ENCODE results near the gene NCK1.

Gene NCK1

GRCh38 chr3:136937175-136937574 lies 75.2 kb downstream of the NCK1 start:
- Histone ChIP-seq H3K27me3 (replicated peaks in 2 of 5; ENCODE audit: control insufficient read depth in 4 of 5, insufficient read depth in 5 of 5, low read length in 4 of 5) (no peaks in the 10 kb centered on the region), H3K4me3 (ENCODE audit: control insufficient read depth in 1 of 7, extremely low read depth in 1 of 7, insufficient read depth in 4 of 7, low read depth in 2 of 7, low read length in 6 of 7) (no peak overlapping the region), H3K27ac (ENCODE audit: insufficient read depth in 1 of 2, low read depth in 1 of 2, low read length in 2 of 2, poor library complexity in 1 of 2, severe bottlenecking in 2 of 2) (no peak overlapping the region), H3K36me3 (ENCODE audit: control insufficient read depth in 4 of 4, insufficient read depth in 4 of 4, low read length in 3 of 4) (peaks cover 2 to 20% (median 6%) of the 10 kb centered on the region in 4 experiments), H3K9me3 (ENCODE audit: control extremely low read depth in 1 of 5, control insufficient read depth in 4 of 5, insufficient read depth in 2 of 5, low read depth in 1 of 5, low read length in 4 of 5) (peaks cover 0 to 13% (median 0%) of the 10 kb centered on the region in 5 experiments), H3K4me1 (ENCODE audit: control extremely low read depth in 1 of 4, control insufficient read depth in 4 of 4, insufficient read depth in 4 of 4, low read length in 3 of 4) (peaks cover 0 to 6% (median 1%) of the 10 kb centered on the region in 4 experiments)
- CTCF ChIA-PET: interaction anchor here (0.8 kb wide), 1 partner anchor 14 kb away, joined by 3 read pairs; no protein-coding TSS in a partner anchor
- no peak for DNase-seq
- POLR2A ChIA-PET: no interaction called here
- WGBS (ENCODE audit: insufficient coverage): no CpG with 5 or more reads among the region's 1 CpG

- DNase-seq: no peak
- peaks cover 2 to 20% (median 6%) of the 10 kb centered on the region in 4 experiments for H3K36me3 ChIP-seq (ENCODE audit: control insufficient read depth in 4 of 4, insufficient read depth in 4 of 4, low read length in 3 of 4)
- peaks cover 0 to 13% (median 0%) of the 10 kb centered on the region in 5 experiments for H3K9me3 ChIP-seq (ENCODE audit: control extremely low read depth in 1 of 5, control insufficient read depth in 4 of 5, insufficient read depth in 2 of 5, low read depth in 1 of 5, low read length in 4 of 5)
- WGBS (ENCODE audit: insufficient coverage): 100% methylated on average over 1 of the region's 2 CpGs
- no peaks in the 10 kb centered on the region for H3K27me3 ChIP-seq (replicated peaks in 2 of 5; ENCODE audit: control insufficient read depth in 4 of 5, insufficient read depth in 5 of 5, low read length in 4 of 5)
- POLR2A ChIA-PET: no interaction called here
- no peak overlapping the region for H3K27ac ChIP-seq (ENCODE audit: insufficient read depth in 1 of 2, low read depth in 1 of 2, low read length in 2 of 2, poor library complexity in 1 of 2, severe bottlenecking in 2 of 2)
- peaks cover 0 to 9% (median 5%) of the 10 kb centered on the region in 4 experiments for H3K4me1 ChIP-seq (ENCODE audit: control extremely low read depth in 1 of 4, control insufficient read depth in 4 of 4, insufficient read depth in 4 of 4, low read length in 3 of 4)
- no peak overlapping the region for H3K4me3 ChIP-seq (ENCODE audit: control insufficient read depth in 1 of 7, extremely low read depth in 1 of 7, insufficient read depth in 4 of 7, low read depth in 2 of 7, low read length in 6 of 7)
- CTCF ChIA-PET: interaction anchor here (0.6 to 0.9 kb wide), 3 partner anchors 14 to 122 kb away, joined by 3 read pairs; no protein-coding TSS in a partner anchor
Measured at GRCh38 chr3:136937851-136938250, 75.8 kb downstream of the NCK1 start.

GRCh38 chr3:136938334-136938733 lies 76.3 kb downstream of the NCK1 start:
- no peak for DNase-seq
- Histone ChIP-seq H3K36me3 (ENCODE audit: control insufficient read depth in 4 of 4, insufficient read depth in 4 of 4, low read length in 3 of 4) (peaks cover 2 to 20% (median 6%) of the 10 kb centered on the region in 4 experiments), H3K9me3 (ENCODE audit: control extremely low read depth in 1 of 5, control insufficient read depth in 4 of 5, insufficient read depth in 2 of 5, low read depth in 1 of 5, low read length in 4 of 5) (peaks cover 0 to 13% (median 0%) of the 10 kb centered on the region in 5 experiments), H3K27ac (ENCODE audit: insufficient read depth in 1 of 2, low read depth in 1 of 2, low read length in 2 of 2, poor library complexity in 1 of 2, severe bottlenecking in 2 of 2) (no peak overlapping the region), H3K27me3 (replicated peaks in 2 of 5; ENCODE audit: control insufficient read depth in 4 of 5, insufficient read depth in 5 of 5, low read length in 4 of 5) (no peaks in the 10 kb centered on the region), H3K4me3 (ENCODE audit: control insufficient read depth in 1 of 7, extremely low read depth in 1 of 7, insufficient read depth in 4 of 7, low read depth in 2 of 7, low read length in 6 of 7) (no peak overlapping the region), H3K4me1 (ENCODE audit: control extremely low read depth in 1 of 4, control insufficient read depth in 4 of 4, insufficient read depth in 4 of 4, low read length in 3 of 4) (peaks cover 0 to 10% (median 5%) of the 10 kb centered on the region in 4 experiments)
- ChIA-PET CTCF (interaction anchor here (0.6 to 1.3 kb wide), 4 partner anchors 17 to 123 kb away, joined by 3 to 5 read pairs (median 3); partner anchors contain the start of gene IL20RB), POLR2A (no interaction called here)

GRCh38 chr3:136939489-136939888 lies 77.5 kb downstream of the NCK1 start:
- ChIA-PET POLR2A (no interaction called here), CTCF (interaction anchor here (1.1 to 1.3 kb wide), 2 partner anchors 16 to 18 kb away, joined by 3 to 5 read pairs; partner anchors contain the start of gene IL20RB)
- peaks cover 0 to 12% (median 5%) of the 10 kb centered on the region in 4 experiments for H3K4me1 ChIP-seq (ENCODE audit: control extremely low read depth in 1 of 4, control insufficient read depth in 4 of 4, insufficient read depth in 4 of 4, low read length in 3 of 4)
- H3K4me3 ChIP-seq (ENCODE audit: control insufficient read depth in 1 of 7, extremely low read depth in 1 of 7, insufficient read depth in 4 of 7, low read depth in 2 of 7, low read length in 6 of 7): no peak overlapping the region
- H3K27me3 ChIP-seq (replicated peaks in 2 of 5; ENCODE audit: control insufficient read depth in 4 of 5, insufficient read depth in 5 of 5, low read length in 4 of 5): no peaks in the 10 kb centered on the region
- no peak for DNase-seq
- H3K27ac ChIP-seq (ENCODE audit: insufficient read depth in 1 of 2, low read depth in 1 of 2, low read length in 2 of 2, poor library complexity in 1 of 2, severe bottlenecking in 2 of 2): no peak overlapping the region
- peaks cover 0 to 13% (median 0%) of the 10 kb centered on the region in 5 experiments for H3K9me3 ChIP-seq (ENCODE audit: control extremely low read depth in 1 of 5, control insufficient read depth in 4 of 5, insufficient read depth in 2 of 5, low read depth in 1 of 5, low read length in 4 of 5)
- H3K36me3 ChIP-seq (ENCODE audit: control insufficient read depth in 4 of 4, insufficient read depth in 4 of 4, low read length in 3 of 4): peaks cover 2 to 18% (median 5%) of the 10 kb centered on the region in 4 experiments
- no CpG with 5 or more reads among the region's 1 CpG for WGBS (ENCODE audit: insufficient coverage)

- no CpG with 5 or more reads among the region's 1 CpG for WGBS (ENCODE audit: insufficient coverage)
- ChIA-PET POLR2A (no interaction called here), CTCF (interaction anchor here (0.6 kb wide), 1 partner anchor 657 kb away, joined by 3 read pairs; no protein-coding TSS in a partner anchor)
- Histone ChIP-seq H3K27me3 (replicated peaks in 2 of 5; ENCODE audit: control insufficient read depth in 4 of 5, insufficient read depth in 5 of 5, low read length in 4 of 5) (no peaks in the 10 kb centered on the region), H3K36me3 (ENCODE audit: control insufficient read depth in 4 of 4, insufficient read depth in 4 of 4, low read length in 3 of 4) (peaks cover 6 to 13% (median 10%) of the 10 kb centered on the region in 4 experiments), H3K9me3 (ENCODE audit: control extremely low read depth in 1 of 5, control insufficient read depth in 4 of 5, insufficient read depth in 2 of 5, low read depth in 1 of 5, low read length in 4 of 5) (peaks cover 0 to 5% (median 0%) of the 10 kb centered on the region in 5 experiments), H3K4me3 (ENCODE audit: control insufficient read depth in 1 of 7, extremely low read depth in 1 of 7, insufficient read depth in 4 of 7, low read depth in 2 of 7, low read length in 6 of 7) (no peak overlapping the region), H3K27ac (ENCODE audit: insufficient read depth in 1 of 2, low read depth in 1 of 2, low read length in 2 of 2, poor library complexity in 1 of 2, severe bottlenecking in 2 of 2) (no peak overlapping the region), H3K4me1 (ENCODE audit: control extremely low read depth in 1 of 4, control insufficient read depth in 4 of 4, insufficient read depth in 4 of 4, low read length in 3 of 4) (peaks cover 0 to 12% (median 5%) of the 10 kb centered on the region in 4 experiments)
- DNase-seq: peak in 2 of 3 donors; percentile 64 to 77
Measured at GRCh38 chr3:136942803-136943202, 80.8 kb downstream of the NCK1 start.

GRCh38 chr3:136943436-136943835 lies 81.4 kb downstream of the NCK1 start:
- ChIA-PET POLR2A (no interaction called here), CTCF (no interaction called here)
- no peak overlapping the region for H3K4me3 ChIP-seq (ENCODE audit: control insufficient read depth in 1 of 7, extremely low read depth in 1 of 7, insufficient read depth in 4 of 7, low read depth in 2 of 7, low read length in 6 of 7)
- H3K4me1 ChIP-seq (ENCODE audit: control extremely low read depth in 1 of 4, control insufficient read depth in 4 of 4, insufficient read depth in 4 of 4, low read length in 3 of 4): peaks cover 0 to 12% (median 5%) of the 10 kb centered on the region in 4 experiments
- DNase-seq: no peak
- 50% methylated on average over 3 of the region's 3 CpGs for WGBS (ENCODE audit: insufficient coverage)
- H3K27ac ChIP-seq (ENCODE audit: insufficient read depth in 1 of 2, low read depth in 1 of 2, low read length in 2 of 2, poor library complexity in 1 of 2, severe bottlenecking in 2 of 2): no peak overlapping the region
- H3K27me3 ChIP-seq (replicated peaks in 2 of 5; ENCODE audit: control insufficient read depth in 4 of 5, insufficient read depth in 5 of 5, low read length in 4 of 5): no peaks in the 10 kb centered on the region
- H3K36me3 ChIP-seq (ENCODE audit: control insufficient read depth in 4 of 4, insufficient read depth in 4 of 4, low read length in 3 of 4): peaks cover 7 to 15% (median 10%) of the 10 kb centered on the region in 4 experiments
- H3K9me3 ChIP-seq (ENCODE audit: control extremely low read depth in 1 of 5, control insufficient read depth in 4 of 5, insufficient read depth in 2 of 5, low read depth in 1 of 5, low read length in 4 of 5): peaks cover 0 to 5% (median 0%) of the 10 kb centered on the region in 5 experiments

- CTCF ChIA-PET: interaction anchor here (1.1 to 1.7 kb wide), 3 partner anchors 74 to 109 kb away, joined by 3 to 4 read pairs (median 3); no protein-coding TSS in a partner anchor
- Histone ChIP-seq H3K4me1 (ENCODE audit: control extremely low read depth in 1 of 4, control insufficient read depth in 4 of 4, insufficient read depth in 4 of 4, low read length in 3 of 4) (peaks cover 12 to 34% (median 15%) of the 10 kb centered on the region in 4 experiments), H3K4me3 (ENCODE audit: control insufficient read depth in 1 of 7, extremely low read depth in 1 of 7, insufficient read depth in 4 of 7, low read depth in 2 of 7, low read length in 6 of 7) (no peak overlapping the region), H3K36me3 (ENCODE audit: control insufficient read depth in 4 of 4, insufficient read depth in 4 of 4, low read length in 3 of 4) (peaks cover 7 to 13% (median 12%) of the 10 kb centered on the region in 4 experiments), H3K27me3 (replicated peaks in 2 of 5; ENCODE audit: control insufficient read depth in 4 of 5, insufficient read depth in 5 of 5, low read length in 4 of 5) (no peaks in the 10 kb centered on the region), H3K9me3 (ENCODE audit: control extremely low read depth in 1 of 5, control insufficient read depth in 4 of 5, insufficient read depth in 2 of 5, low read depth in 1 of 5, low read length in 4 of 5) (peaks cover 0 to 5% (median 0%) of the 10 kb centered on the region in 5 experiments), H3K27ac (ENCODE audit: insufficient read depth in 1 of 2, low read depth in 1 of 2, low read length in 2 of 2, poor library complexity in 1 of 2, severe bottlenecking in 2 of 2) (no peak overlapping the region)
- POLR2A ChIA-PET: no interaction called here
- DNase-seq: no peak
- no CpG with 5 or more reads among the region's 1 CpG for WGBS (ENCODE audit: insufficient coverage)
Measured at GRCh38 chr3:136946978-136947377, 85.0 kb downstream of the NCK1 start.

Measured in common myeloid progenitor, CD34-positive (primary cell).